Prostate gland (tissue), 2 donors: ENCODE measurements around the gene NETO1.

ENCODE experiments used
- CTCF ChIP-seq, 4 experiments: fragments of 200-600 bp in 2 of 4; fragments of 450-650 bp in 2 of 4; sonication (generic) in 2 of 4; IDR thresholded peaks; 1 replicate in 3 of 4; 2 replicates in 1 of 4; pipeline ENCODE4 v1.5.1; 2016 to 2019; ENCODE audit warnings: antibody characterized with exemption in 4 of 4, mild to moderate bottlenecking in 2 of 4, moderate library complexity in 2 of 4
- POLR2A ChIP-seq: fragments of 450-650 bp; IDR thresholded peaks from one replicate; pipeline ENCODE4 v1.6.1; 2016; ENCODE audit warnings: antibody characterized with exemption, mild to moderate bottlenecking

DNA sequence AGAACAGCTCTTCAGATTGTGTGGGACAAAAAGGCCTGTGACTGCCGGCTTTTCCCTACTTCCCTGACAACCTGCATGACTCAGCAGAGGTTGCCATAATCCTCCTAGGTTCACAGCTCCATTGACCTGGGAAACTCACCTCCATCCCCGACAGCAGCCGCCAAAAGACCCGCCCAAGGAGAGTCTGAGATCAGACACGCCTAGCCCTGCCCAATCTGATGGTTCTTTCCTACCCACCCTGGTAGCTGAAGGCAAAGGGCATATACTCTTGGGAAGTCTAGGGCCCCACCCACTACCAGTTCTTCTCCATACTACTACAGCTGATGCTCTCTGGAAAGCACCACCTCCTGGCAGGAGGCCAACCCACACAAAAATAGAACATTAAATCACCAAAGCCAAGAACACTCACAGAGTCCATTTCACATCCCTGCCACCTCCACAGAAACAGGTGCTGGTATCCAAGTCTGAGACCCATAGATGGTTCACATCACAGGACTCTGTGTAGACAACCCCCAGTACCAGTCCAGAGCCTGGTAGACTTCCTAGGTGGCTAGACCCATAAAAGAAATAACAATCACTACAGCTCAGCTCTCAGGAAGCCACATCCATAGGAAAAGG lies 140.6 kb downstream of the NETO1 start:
- TF ChIP-seq CTCF (IDR thresholded peaks at IDR 0.05) = no peak
- TF ChIP-seq POLR2A = no peak
